ENCODE measurements around the gene CCDC144A.
A peak's percentile ranks its signal among the peaks of the same experiment; 100 is the strongest.
"Not testable (repeated sequence)": the region's sequence is repeated elsewhere in the genome, so short reads cannot be mapped to it uniquely, and the experiment has no call there.

CCDC144A gene

GRCh38 chr17:16758177-16758576, 68.1 kb downstream of the CCDC144A start:
- DNase-seq = not testable (repeated sequence)

DNA sequence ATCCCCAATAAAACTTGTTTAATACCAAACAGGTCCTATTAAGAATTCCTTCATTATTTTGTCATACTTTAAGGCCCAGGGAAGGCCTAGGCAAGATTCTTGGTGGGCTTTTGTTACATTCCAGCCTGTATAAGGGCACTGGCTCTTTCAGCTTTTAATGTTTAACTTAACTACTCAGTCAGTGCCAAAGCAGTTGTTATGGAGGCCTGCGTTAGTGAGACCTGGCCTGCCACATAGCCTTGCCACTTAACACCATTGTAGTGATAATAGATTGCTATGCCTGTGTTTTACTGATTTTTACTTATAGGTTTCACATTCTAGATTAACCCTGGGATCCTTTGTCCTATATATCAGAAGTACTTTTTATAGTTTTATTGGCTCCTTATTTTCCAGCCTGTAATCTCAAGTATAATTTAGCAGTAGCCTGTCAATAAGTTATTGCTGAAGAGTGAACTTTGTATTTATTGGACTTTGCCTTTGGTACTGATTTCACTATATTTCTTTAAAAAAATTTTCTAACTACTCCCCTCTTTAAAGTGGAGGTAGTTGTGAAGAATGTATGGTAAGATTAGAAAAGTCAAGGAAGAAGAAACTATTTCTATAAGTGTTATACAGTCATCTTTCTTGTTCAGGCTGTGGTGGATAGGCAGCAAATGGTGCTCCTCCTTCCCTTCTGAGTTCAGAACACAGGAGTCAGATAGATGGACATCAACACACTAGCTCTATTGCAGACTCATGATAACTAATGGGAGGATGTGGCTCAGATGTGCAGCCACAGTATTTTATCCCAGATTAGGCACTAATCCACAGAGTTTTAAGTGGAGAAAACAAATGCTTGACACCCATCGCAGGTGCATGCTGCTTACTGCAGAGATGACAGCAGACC, 78.5 kb downstream of the CCDC144A start:
- not testable (repeated sequence) for DNase-seq

DNA sequence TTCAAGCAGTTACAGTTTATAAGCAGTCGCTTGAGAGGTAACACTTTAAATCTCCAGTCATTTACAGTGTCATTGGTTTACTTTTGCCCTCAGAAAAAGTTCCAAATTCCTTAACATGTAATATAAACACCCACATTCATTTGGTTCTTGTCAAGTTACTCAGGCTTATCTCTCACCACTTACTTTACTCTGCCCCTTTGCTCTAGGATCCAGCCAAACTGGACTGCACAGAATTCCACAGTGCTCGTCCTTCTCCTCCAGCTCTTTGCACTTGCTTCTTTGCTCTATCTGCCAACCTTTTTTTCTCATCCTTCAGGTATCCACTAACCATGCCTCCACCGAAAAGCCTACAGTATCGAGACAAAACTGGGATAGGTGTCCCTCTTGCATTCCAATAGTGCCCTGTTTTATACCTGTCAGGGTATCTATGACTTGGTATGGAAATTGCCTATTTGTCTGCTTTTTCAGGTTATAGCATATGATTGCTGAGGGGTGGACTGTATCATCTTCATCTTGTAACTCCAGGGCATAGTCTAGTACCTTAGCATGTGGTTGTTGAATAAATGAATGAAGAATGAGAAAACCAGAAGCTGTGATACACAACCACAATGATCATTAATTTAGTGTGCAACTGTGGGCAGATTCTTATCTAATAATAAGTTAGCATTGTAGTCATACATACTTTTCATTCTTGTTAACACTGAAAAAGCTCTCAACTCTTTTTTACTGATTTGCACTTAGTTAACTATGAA, 82.5 kb downstream of the CCDC144A start:
- DNase-seq = not testable (repeated sequence)

DNA sequence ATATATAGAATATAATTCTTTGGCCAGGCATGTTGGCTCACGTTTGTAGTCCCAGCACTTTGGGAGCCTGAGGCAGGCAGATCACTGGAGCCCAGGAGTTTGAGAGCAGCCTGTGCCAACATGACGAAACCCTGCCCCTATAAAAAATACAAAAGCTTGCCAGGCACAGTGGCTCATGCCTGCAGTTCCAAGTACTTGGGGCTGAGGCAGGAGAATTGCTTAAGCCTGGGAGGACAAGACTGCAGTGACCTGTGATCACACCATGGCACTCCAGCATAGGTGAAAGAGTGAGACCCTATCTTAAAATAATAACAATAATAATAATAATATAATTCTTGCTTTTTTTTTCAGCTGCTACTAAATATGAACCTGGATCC, 83.1 kb downstream of the CCDC144A start:
- not testable (repeated sequence) for DNase-seq

DNA sequence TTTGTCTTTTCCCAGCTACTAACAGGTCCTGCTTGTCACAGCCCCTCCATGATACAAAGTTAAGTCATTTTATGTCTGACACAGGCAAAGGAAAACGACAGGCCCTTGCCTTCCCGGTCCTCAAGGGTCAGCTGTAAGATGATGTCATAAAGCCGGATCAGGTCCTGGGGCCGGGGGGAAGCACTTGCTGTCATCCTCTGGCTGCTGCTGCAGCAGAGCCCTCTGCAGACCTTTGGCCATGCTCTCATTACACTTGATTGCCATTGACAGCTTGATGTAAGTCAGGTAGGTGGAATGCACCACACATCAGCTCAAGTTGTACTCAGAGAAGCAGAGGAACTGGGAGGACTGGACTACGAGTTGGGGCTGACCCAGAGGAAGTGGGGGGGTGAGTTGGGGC, 97.8 kb downstream of the CCDC144A start:
- DNase-seq = peak; percentile 79

GRCh38 chr17:16788889-16789536, 99.0 kb downstream of the CCDC144A start:
- not testable (repeated sequence) for DNase-seq

DNA sequence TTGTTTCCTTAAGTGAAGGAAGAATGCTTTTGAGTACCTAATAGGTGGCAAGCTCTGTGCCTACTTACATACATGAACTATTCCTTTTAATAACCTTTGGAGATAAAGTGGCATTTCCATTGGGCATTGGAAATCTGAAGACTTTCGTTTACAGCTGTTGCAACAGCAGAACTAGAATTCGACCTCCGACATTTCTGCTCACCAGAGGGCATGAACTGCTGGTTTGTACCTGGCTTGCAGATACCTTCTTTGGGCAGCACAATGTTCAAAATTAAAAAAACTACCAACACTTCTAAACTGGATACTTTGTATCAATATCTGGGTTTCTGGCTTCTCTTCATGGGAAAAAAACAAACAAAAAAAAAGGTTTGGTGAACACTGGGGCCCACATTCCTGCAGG, 99.6 kb downstream of the CCDC144A start:
- DNase-seq = not testable (repeated sequence)

- not testable (repeated sequence) for DNase-seq
Measured at GRCh38 chr17:16790313-16790871, 100.4 kb downstream of the CCDC144A start.

DNA sequence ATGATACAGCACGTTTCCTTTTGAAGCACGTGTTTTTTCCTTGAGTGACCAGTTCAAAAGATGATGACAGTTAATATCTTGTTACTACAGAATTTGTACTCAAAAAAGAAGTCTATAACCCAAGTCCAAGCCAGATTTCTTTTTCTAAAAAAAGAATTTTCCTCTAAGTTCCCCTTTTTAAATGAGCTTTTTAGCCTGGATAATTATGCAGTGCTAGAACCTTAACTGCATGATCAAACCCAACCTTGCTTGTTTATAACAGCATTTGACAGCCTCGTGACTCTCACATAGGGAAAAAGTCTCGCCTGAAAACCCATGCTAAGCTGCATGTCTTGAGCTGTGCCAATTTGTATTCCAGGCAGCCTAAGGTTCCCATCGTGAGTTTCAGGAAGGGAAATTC, 104.2 kb downstream of the CCDC144A start:
- DNase-seq = not testable (repeated sequence)

DNA sequence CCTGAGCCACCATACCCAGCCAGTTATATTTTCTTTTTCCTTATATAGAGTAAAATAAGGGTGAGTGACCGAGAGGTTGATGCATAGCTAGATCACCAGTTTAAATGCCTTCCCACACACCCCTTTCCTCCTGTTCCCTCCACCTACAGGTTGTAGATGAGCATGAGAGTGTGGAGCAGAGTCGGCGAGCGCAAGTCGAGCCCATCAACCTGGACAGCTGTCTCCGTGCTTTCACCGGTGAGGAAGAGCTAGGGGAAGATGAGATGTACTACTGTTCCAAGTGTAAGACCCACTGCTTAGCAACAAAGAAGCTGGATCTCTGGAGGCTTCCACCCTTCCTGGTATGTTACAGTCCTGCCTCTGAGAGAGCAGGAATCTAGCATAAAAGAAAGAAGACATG, 105.9 kb downstream of the CCDC144A start:
- not testable (repeated sequence) for DNase-seq

GRCh38 chr17:16804851-16805250, 114.8 kb downstream of the CCDC144A start:
- DNase-seq = peak; percentile 57

- peak; percentile 30 for DNase-seq
Measured at GRCh38 chr17:16806599-16806998, 116.6 kb downstream of the CCDC144A start.

DNA sequence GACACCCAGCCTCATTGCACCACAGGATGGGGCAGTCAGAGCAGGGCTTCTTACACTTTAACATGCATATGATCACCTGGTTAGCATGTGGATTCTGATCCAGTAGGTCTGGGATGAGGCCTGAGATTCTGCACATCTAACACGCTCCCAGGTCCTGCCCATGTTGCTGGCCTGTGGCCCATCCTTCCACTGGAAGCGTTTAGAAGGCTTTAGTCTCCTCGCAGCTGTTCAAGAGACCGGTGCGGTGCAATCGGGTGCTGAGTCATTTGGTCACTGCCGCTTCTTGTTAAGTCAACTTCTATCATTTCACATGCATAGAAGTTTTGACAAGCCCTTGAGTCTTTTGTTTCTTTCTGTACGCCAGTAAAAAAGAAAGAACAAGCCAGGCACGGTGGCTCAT, 117.6 kb downstream of the CCDC144A start:
- DNase-seq = not testable (repeated sequence)

- peak; percentile 20 for DNase-seq
Measured at GRCh38 chr17:16810236-16810635, 120.2 kb downstream of the CCDC144A start.

DNA sequence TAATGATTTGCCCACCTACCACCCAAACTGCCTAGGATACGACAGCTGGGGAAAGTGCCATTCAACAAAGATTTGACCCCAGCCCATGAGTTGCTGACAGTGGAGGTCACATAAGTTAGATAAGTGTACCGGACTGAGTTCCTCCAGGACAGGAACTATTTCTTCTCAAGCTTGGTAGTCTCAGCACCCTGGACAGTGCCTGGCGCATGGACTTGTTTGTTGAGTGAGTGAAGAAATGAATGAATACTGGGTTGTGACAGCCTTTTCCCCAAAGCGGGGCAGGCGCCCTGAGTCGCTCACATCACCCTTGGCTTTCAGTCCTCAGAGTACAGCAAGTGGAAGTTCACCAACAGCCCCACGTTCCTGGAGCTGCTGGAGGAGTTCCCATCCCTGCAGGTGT, 122.1 kb downstream of the CCDC144A start:
- DNase-seq = peak; percentile 93

DNA sequence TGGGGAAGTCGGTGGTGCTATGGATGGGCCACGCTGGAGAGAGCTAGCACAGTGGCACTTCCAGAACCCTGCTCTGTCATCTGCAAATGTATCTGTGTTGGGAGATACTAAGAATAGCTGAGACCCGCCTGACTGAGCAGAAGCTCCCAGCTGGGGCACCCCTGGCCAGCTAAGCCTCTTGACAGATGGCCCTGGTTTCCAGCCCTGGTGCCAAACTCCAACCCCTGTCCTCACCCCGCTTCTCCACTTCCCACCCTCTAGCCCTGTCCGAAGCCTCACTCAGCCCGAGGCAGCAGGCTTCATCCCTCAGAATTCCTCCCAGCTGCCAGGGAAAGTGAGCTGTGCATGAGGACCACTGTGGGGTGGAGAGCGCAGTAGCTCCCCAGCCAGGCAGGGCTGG, 124.4 kb downstream of the CCDC144A start:
- peak; percentile 58 for DNase-seq

GRCh38 chr17:16817201-16817600, 127.2 kb downstream of the CCDC144A start:
- DNase-seq = peak; percentile 51

DNA sequence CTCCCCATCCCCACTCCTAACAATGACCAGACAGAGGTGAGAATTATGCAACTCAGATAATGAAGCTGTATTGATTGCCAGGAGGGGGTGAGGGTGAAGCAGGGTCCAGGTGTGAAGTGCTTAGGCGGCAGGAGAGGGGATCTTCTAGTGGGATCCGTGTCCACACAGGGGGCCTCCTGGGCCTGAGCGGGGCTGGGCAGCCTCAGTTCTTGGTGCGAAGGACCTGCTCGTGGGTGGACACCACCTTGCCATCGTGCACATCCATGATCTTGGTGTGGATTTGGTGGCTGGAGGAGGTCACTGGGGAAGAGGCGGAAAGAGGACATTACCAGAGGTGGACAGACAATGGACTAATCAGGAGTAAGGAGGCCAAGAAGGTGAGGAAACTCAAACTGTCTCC, 127.9 kb downstream of the CCDC144A start:
- DNase-seq = peak; percentile 50

GRCh38 chr17:16818340-16818739, 128.3 kb downstream of the CCDC144A start:
- DNase-seq = peak; percentile 59

DNA sequence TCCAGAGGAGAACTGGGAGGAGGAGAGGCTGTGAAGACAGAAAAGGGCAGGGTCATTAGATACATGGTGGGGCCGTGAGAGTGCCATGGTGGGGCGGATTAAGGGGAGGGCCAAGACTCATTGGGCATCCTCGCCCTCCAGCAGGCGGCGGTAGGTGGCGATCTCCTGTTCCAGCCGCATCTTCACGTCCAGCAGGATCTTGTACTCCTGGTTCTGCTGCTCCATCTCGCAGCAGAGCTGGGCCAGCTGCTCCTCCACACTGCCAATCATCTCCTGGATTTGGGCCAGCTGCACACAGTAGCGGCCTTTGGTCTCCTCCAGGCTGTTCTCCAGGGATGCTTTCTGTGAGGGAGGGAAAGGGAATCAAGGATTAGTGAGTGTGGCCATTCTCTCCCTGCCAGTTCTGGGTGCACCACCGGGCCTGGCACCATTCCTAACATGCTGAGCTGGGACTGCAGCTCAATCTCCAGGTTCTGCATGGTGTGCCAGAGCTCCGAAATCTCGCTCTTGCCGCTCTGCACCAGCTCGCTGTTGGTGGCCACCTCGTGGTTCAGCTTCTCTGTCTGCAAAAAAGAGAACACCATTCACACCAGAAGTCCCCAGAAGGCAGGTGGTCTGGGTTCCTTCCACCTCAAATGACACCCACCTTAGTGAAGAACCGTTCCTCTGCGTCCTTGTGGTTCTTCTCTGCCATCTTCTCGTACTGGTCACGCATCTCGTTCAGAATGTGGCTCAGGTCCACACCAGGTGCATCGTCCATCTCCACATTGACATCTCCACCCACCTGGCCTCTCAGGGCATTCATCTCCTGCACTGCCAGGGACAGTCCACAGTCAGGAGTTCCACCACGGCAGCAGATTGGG, 129.0 kb downstream of the CCDC144A start:
- DNase-seq = peak; percentile 55

- DNase-seq = peak; percentile 70
Measured at GRCh38 chr17:16820161-16820877, 130.3 kb downstream of the CCDC144A start.

Data from islet precursor cell (in vitro differentiated cells).